OCI-M2 (cell line): ENCODE data around the gene GPRIN2.
"Not testable (repeated sequence)": the region's sequence is repeated elsewhere in the genome, so short reads cannot be mapped to it uniquely, and the experiment has no call there.

Experiments used
- DNase-seq: peaks from one replicate; lab custom pipeline; 2025; ENCODE audit not compliant: unreplicated experiment; lab: John Stamatoyannopoulos, UW

GPRIN2 gene

GRCh38 chr10:46556515-46557318, at the start of gene GPRIN2:
Gene GPRIN2 (minus strand): TSS chr10:46556658. CDS start chr10:46550736, 5,922 bp downstream.
- DNase-seq = no peak

- DNase-seq = not testable (repeated sequence)
These were observed 44.1 kb upstream of the GPRIN2 start for GRCh38 chr10:46600516-46600915.

GRCh38 chr10:46597616-46598246, 41.3 kb upstream of the GPRIN2 start:
- not testable (repeated sequence) for DNase-seq

- DNase-seq = not testable (repeated sequence)
These were observed 40.1 kb upstream of the GPRIN2 start for GRCh38 chr10:46596570-46596969.

GRCh38 chr10:46594453-46595063, 38.1 kb upstream of the GPRIN2 start:
- DNase-seq = not testable (repeated sequence)

- not testable (repeated sequence) for DNase-seq
These were observed 36.8 kb upstream of the GPRIN2 start for GRCh38 chr10:46593307-46593706.

GRCh38 chr10:46591053-46591452, 34.6 kb upstream of the GPRIN2 start:
- not testable (repeated sequence) for DNase-seq

- DNase-seq = not testable (repeated sequence)
These were observed 33.1 kb upstream of the GPRIN2 start for GRCh38 chr10:46589589-46589988.

- DNase-seq = not testable (repeated sequence)
These were observed 31.8 kb upstream of the GPRIN2 start for GRCh38 chr10:46588221-46588620.

- not testable (repeated sequence) for DNase-seq
These were observed 31.1 kb upstream of the GPRIN2 start for GRCh38 chr10:46587546-46587945.

- DNase-seq = not testable (repeated sequence)
These were observed 28.8 kb upstream of the GPRIN2 start for GRCh38 chr10:46585246-46585645.

- DNase-seq = not testable (repeated sequence)
These were observed 27.7 kb upstream of the GPRIN2 start for GRCh38 chr10:46584196-46584595.

- DNase-seq = not testable (repeated sequence)
These were observed 26.1 kb upstream of the GPRIN2 start for GRCh38 chr10:46582568-46582967.

GRCh38 chr10:46581997-46582396, 25.5 kb upstream of the GPRIN2 start:
- DNase-seq = not testable (repeated sequence)

- not testable (repeated sequence) for DNase-seq
These were observed 22.9 kb upstream of the GPRIN2 start for GRCh38 chr10:46579378-46579777.

- DNase-seq = not testable (repeated sequence)
These were observed 22.2 kb upstream of the GPRIN2 start, which contains the start of gene SYT15 for GRCh38 chr10:46578474-46579178. Gene SYT15 (plus strand): TSS chr10:46579128. CDS start chr10:46579169, 41 bp downstream.

- DNase-seq = not testable (repeated sequence)
These were observed 21.4 kb upstream of the GPRIN2 start for GRCh38 chr10:46577624-46578473.

GRCh38 chr10:46573884-46574283, 17.4 kb upstream of the GPRIN2 start:
- DNase-seq = not testable (repeated sequence)

- DNase-seq = not testable (repeated sequence)
These were observed 16.9 kb upstream of the GPRIN2 start for GRCh38 chr10:46573314-46573713.

- not testable (repeated sequence) for DNase-seq
These were observed 16.3 kb upstream of the GPRIN2 start for GRCh38 chr10:46572765-46573164.
